CD4-positive, alpha-beta T cell treated with Interleukin-1 beta for 1 hour (primary cell): ENCODE results near the gene MTERF4.

Experiments
- DNase-seq, 2 donors: peaks; one replicate each; pipeline ENCODE4 v3.0.0-alpha.2; 2020 to 2022

MTERF4 gene

GRCh38 chr2:241102239-241102803, at the start of gene MTERF4:
TSS of gene MTERF4 (minus strand) at chr2:241102287. CDS start at chr2:241102273, 14 bp downstream.
- DNase-seq = peak; percentile 88 to 90

GRCh38 chr2:241150660-241151530, 48.8 kb upstream of the MTERF4 start:
- DNase-seq = no peak

- DNase-seq = peak; percentile 97
Observed at GRCh38 chr2:241149925-241150659, 48.0 kb upstream of the MTERF4 start, which contains the start of gene PPP1R7. TSS of gene PPP1R7 (plus strand) at chr2:241150467. CDS start at chr2:241150496, 29 bp downstream.

- DNase-seq = no peak
Observed at GRCh38 chr2:241149675-241149924, 47.5 kb upstream of the MTERF4 start.

GRCh38 chr2:241148891-241149674, 47.0 kb upstream of the MTERF4 start, which contains the start of gene PASK:
TSS of gene PASK (minus strand) at chr2:241149472. CDS start at chr2:241143032, 6,440 bp downstream.
- DNase-seq = peak; percentile 94

- DNase-seq = no peak
Observed at GRCh38 chr2:241148239-241148638, 46.2 kb upstream of the MTERF4 start.

GRCh38 chr2:241147336-241147735, 45.2 kb upstream of the MTERF4 start:
- no peak for DNase-seq

- DNase-seq = no peak
Observed at GRCh38 chr2:241146286-241146685, 44.2 kb upstream of the MTERF4 start.

GRCh38 chr2:241142593-241142992, 40.5 kb upstream of the MTERF4 start:
- DNase-seq = no peak

- DNase-seq = no peak
Observed at GRCh38 chr2:241142063-241142462, 40.0 kb upstream of the MTERF4 start.

GRCh38 chr2:241141214-241141770, 39.2 kb upstream of the MTERF4 start:
- DNase-seq = no peak

- no peak for DNase-seq
Observed at GRCh38 chr2:241140445-241140840, 38.4 kb upstream of the MTERF4 start.

- no peak for DNase-seq
Observed at GRCh38 chr2:241139531-241140444, 37.7 kb upstream of the MTERF4 start.

- no peak for DNase-seq
Observed at GRCh38 chr2:241138471-241138870, 36.4 kb upstream of the MTERF4 start.

- no peak for DNase-seq
Observed at GRCh38 chr2:241137276-241138190, 35.4 kb upstream of the MTERF4 start.

GRCh38 chr2:241136661-241137260, 34.7 kb upstream of the MTERF4 start:
- no peak for DNase-seq

- DNase-seq = no peak
Observed at GRCh38 chr2:241136191-241136590, 34.1 kb upstream of the MTERF4 start.

- DNase-seq = no peak
Observed at GRCh38 chr2:241135737-241136136, 33.6 kb upstream of the MTERF4 start.

- DNase-seq = no peak
Observed at GRCh38 chr2:241134711-241135110, 32.6 kb upstream of the MTERF4 start.

- DNase-seq = no peak
Observed at GRCh38 chr2:241133436-241133820, 31.3 kb upstream of the MTERF4 start.
